ENCODE measurements around the gene ADM.

The ADM gene

DNA sequence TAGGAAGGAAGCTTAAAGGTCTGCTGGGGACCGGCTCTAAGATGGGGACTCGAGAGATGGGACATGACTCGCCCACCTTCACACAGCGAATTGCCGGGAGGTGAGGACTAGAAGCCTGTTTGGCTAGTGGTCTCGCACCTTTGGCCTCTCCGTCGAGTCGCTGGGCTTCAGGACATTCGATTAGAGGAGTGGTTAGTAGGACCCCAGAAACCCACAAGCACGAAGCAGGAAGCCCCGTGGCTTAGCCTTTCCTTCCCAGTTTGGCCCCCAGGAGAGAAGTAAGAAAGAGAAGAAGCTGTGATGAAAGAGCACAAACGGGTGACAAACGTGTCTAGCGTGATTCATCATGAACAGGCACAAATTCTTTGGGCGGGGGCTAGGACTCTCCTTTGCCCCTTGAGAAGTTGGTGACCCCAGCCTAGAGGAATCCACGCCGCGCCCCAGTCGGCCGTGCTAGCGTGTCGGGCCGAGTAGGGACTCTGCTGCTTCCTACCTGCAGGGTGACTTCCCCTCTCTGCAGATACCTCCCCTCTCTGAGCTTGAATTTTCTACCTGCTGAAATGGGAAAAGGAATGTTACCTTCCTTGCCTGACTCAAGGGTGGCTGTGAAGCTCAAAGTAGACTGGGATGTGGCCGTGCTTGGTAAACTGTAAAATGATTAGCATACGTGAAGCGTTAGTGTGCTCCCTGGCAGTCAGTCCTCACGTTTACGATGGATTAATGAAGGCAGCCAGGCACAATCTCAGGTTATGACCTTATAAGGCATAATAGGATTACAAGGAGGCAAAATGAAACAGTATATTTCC, 1.1 kb upstream of the ADM start:
- H3K36me3 ChIP-seq (ENCODE audit: low read length): no peaks in the 10 kb centered on the region
- H3K27me3 ChIP-seq (ENCODE audit: low read length): no peaks in the 10 kb centered on the region
- H3F3A ChIP-seq (ENCODE audit: insufficient read depth): no peaks in the 10 kb centered on the region
- no peak overlapping the region for H3K4me3 ChIP-seq (ENCODE audit: insufficient read depth, low read length, poor library complexity, severe bottlenecking)
- H3K27ac ChIP-seq (ENCODE audit: low read depth, low read length): no peak overlapping the region
- H3K9me3 ChIP-seq (ENCODE audit: insufficient read depth, low read length): no peaks in the 10 kb centered on the region
- TF ChIP-seq EZH2phosphoT487 (conservative IDR thresholded peaks at IDR 0.05; ENCODE audit: low read length) (no peak), CTCF (IDR thresholded peaks at IDR 0.05; ENCODE audit: insufficient read depth, low read length, poor library complexity, severe bottlenecking) (no peak)
- H4K20me1 ChIP-seq (ENCODE audit: low read depth, low read length): no peaks in the 10 kb centered on the region
- peak overlapping the region; percentile 52 for H3K4me2 ChIP-seq (ENCODE audit: low read depth, low read length, poor library complexity, severe bottlenecking)
- 0 out of 2 replicates have a peak overlapping the region, but pooled peaks have one; percentile 18 for H3K9ac ChIP-seq (ENCODE audit: low read length)
- H3K79me2 ChIP-seq (ENCODE audit: insufficient read depth, low read length): no peaks in the 10 kb centered on the region
- no peak overlapping the region for H2AFZ ChIP-seq (ENCODE audit: low read depth, low read length, severe bottlenecking)
- no peaks in the 10 kb centered on the region for H3K9me2 ChIP-seq (replicated peaks; ENCODE audit: insufficient read depth, low read length)

GRCh38 chr11:10305262-10305963, 540 bp downstream of the ADM start:
- H4K20me1 ChIP-seq (ENCODE audit: low read depth, low read length): no peaks in the 10 kb centered on the region
- no peak overlapping the region for H3K9ac ChIP-seq (ENCODE audit: low read length)
- H3K79me2 ChIP-seq (ENCODE audit: insufficient read depth, low read length): no peaks in the 10 kb centered on the region
- no peaks in the 10 kb centered on the region for H3K36me3 ChIP-seq (ENCODE audit: low read length)
- no peaks in the 10 kb centered on the region for H3K9me3 ChIP-seq (ENCODE audit: insufficient read depth, low read length)
- no peak for TF ChIP-seq CTCF (IDR thresholded peaks at IDR 0.05; ENCODE audit: insufficient read depth, low read length, poor library complexity, severe bottlenecking)
- no peak for TF ChIP-seq EZH2phosphoT487 (conservative IDR thresholded peaks at IDR 0.05; ENCODE audit: low read length)
- H3K4me3 ChIP-seq (ENCODE audit: insufficient read depth, low read length, poor library complexity, severe bottlenecking): no peak overlapping the region
- H3K4me2 ChIP-seq (ENCODE audit: low read depth, low read length, poor library complexity, severe bottlenecking): peak overlapping the region; percentile 52
- no peak overlapping the region for H2AFZ ChIP-seq (ENCODE audit: low read depth, low read length, severe bottlenecking)
- no peak overlapping the region for H3K27ac ChIP-seq (ENCODE audit: low read depth, low read length)
- H3K9me2 ChIP-seq (replicated peaks; ENCODE audit: insufficient read depth, low read length): no peaks in the 10 kb centered on the region
- H3F3A ChIP-seq (ENCODE audit: insufficient read depth): no peaks in the 10 kb centered on the region
- H3K27me3 ChIP-seq (ENCODE audit: low read length): no peaks in the 10 kb centered on the region

DNA sequence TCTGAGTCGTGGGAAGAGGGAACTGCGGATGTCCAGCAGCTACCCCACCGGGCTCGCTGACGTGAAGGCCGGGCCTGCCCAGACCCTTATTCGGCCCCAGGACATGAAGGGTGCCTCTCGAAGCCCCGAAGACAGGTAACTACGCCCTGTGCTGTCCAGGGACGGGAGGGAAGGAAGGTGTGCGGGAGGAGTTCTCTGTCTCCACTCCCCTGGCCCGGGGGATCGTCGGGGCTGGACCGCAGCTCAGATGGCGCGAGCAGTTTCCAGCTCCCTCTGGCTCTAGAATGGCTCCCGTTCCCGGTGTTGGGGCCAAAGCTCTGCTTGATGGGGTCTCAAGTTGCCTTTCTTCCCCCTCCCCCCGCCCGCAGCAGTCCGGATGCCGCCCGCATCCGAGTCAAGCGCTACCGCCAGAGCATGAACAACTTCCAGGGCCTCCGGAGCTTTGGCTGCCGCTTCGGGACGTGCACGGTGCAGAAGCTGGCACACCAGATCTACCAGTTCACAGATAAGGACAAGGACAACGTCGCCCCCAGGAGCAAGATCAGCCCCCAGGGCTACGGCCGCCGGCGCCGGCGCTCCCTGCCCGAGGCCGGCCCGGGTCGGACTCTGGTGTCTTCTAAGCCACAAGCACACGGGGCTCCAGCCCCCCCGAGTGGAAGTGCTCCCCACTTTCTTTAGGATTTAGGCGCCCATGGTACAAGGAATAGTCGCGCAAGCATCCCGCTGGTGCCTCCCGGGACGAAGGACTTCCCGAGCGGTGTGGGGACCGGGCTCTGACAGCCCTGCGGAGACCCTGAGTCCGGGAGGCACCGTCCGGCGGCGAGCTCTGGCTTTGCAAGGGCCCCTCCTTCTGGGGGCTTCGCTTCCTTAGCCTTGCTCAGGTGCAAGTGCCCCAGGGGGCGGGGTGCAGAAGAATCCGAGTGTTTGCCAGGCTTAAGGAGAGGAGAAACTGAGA, 1.4 kb downstream of the ADM start:
- Histone ChIP-seq H3F3A (ENCODE audit: insufficient read depth) (no peaks in the 10 kb centered on the region), H3K9ac (ENCODE audit: low read length) (no peak overlapping the region), H3K36me3 (ENCODE audit: low read length) (no peaks in the 10 kb centered on the region), H3K9me3 (ENCODE audit: insufficient read depth, low read length) (no peaks in the 10 kb centered on the region), H3K9me2 (replicated peaks; ENCODE audit: insufficient read depth, low read length) (no peaks in the 10 kb centered on the region), H2AFZ (ENCODE audit: low read depth, low read length, severe bottlenecking) (no peak overlapping the region), H3K4me3 (ENCODE audit: insufficient read depth, low read length, poor library complexity, severe bottlenecking) (no peak overlapping the region), H4K20me1 (ENCODE audit: low read depth, low read length) (no peaks in the 10 kb centered on the region), H3K79me2 (ENCODE audit: insufficient read depth, low read length) (no peaks in the 10 kb centered on the region), H3K4me2 (ENCODE audit: low read depth, low read length, poor library complexity, severe bottlenecking) (no peak overlapping the region), H3K27ac (ENCODE audit: low read depth, low read length) (no peak overlapping the region), H3K27me3 (ENCODE audit: low read length) (no peaks in the 10 kb centered on the region)
- TF ChIP-seq CTCF (IDR thresholded peaks at IDR 0.05; ENCODE audit: insufficient read depth, low read length, poor library complexity, severe bottlenecking) (no peak), EZH2phosphoT487 (conservative IDR thresholded peaks at IDR 0.05; ENCODE audit: low read length) (no peak)

Measured in SU-DHL-6 (cell line).